ENCODE results near the gene EED.

Gene EED

DNA sequence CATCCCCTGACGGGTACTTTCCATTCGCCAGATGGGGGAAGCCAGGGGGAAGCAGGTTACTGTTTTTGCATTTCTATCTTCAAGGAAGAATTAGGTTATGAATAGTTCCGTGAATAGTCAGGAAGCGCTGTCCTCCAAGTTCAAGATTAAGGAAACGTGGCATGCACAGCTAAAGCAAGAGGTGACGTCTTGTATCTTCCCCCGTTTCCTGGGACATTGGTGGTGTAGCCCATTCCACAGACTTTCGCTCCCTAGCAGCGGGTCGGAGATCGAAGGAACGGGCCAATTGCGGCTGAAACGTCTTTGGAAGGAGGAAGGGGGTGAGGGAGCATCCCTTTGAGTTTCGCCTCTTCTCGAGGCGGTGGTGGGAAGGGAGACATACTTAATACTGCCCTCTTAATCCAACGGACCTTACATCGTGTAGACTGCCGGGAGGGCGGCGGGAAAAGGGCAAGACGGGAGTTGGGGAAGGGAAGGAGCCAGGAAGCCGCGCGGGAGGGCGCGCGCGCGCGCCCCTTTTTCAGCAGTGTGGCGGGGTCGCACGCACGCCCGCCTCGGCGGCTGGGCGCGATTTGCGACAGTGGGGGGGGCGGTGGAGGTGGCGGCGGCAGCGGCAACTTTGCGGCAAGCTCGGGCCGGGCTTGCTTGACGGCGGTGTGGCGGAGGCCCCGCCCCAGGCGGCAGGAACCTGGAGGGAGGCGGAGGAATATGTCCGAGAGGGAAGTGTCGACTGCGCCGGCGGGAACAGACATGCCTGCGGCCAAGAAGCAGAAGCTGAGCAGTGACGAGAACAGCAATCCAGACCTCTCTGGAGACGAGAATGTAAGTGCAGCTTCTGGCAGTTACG, at the start of gene EED:
Gene EED, plus strand, starts transcription at position 232 of the 847 bp plus-strand sequence. Its CDS starts 477 bp downstream, at position 709.
- peak; percentile 99 for DNase-seq (ENCODE audit: low read depth, low spot score)

DNA sequence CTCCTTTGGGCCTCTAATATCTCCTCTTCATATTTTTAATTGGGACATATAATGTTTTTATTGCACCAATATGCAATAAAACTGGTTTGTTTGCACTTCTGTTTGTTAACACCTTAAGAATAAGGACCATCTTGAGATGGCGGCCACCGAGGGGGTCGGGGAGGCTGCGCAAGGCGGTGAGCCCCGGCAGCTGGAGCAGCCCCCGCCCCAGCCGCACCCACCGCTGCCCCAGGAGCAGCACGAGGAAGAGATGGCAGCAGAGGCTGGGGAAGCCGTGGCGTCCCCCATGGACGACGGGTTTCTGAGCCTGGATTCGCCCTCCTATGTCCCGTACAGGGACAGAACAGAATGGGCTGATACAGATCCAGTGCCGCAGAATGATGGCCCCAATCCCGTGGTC, 49.6 kb upstream of the EED start:
- DNase-seq (ENCODE audit: low read depth, low spot score): no peak

GRCh38 chr11:86196085-86196696, 48.4 kb upstream of the EED start:
- DNase-seq (ENCODE audit: low read depth, low spot score): no peak

GRCh38 chr11:86196913-86197312, 47.6 kb upstream of the EED start:
- DNase-seq (ENCODE audit: low read depth, low spot score): no peak

- DNase-seq (ENCODE audit: low read depth, low spot score): no peak
Measured at GRCh38 chr11:86197448-86197847, 47.1 kb upstream of the EED start.

- DNase-seq (ENCODE audit: low read depth, low spot score): no peak
Measured at GRCh38 chr11:86198139-86198538, 46.4 kb upstream of the EED start.

- DNase-seq (ENCODE audit: low read depth, low spot score): no peak
Measured at GRCh38 chr11:86199354-86199753, 45.2 kb upstream of the EED start.

DNA sequence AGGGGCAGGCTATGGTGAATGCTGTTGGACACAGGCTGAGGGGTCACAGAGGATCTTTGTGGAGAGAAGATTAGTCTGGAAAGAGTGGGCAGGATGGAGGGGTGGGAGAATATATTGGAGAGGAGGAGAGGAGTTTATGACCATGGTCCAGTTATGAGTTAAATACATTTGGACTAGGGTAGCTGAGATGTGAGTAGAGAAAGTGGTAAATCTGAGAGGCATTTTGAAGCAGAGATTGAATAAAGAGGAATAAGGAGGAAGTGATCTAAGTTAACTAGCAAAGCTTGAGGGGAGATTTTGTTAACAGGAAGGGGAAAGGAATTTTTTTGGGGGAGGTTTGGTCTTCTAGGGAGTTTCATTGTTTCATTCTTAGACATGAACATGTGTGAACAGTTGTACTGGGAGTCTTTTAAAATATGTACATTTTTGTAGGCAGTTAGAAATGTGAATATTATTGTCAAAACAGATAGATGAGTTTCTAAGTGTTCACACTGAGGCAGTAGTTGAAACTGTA, 43.1 kb upstream of the EED start:
- no peak for DNase-seq (ENCODE audit: low read depth, low spot score)

DNA sequence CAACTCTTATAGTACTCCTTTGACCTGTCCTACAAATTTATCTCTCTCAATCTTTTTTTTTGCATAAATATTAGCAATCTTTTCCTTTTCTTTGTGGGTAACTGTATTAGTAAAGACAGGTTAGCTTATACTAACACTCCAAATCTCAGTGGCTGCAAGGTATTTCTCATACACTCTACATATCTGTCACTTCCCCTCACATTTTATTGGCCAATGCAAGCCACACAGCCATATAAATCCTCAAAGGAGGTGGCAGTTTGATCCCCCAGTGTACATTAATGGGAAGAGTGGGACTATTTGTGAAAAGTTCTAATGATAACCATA, 42.6 kb upstream of the EED start:
- no peak for DNase-seq (ENCODE audit: low read depth, low spot score)

- no peak for DNase-seq (ENCODE audit: low read depth, low spot score)
Measured at GRCh38 chr11:86204356-86204755, 40.2 kb upstream of the EED start.

DNA sequence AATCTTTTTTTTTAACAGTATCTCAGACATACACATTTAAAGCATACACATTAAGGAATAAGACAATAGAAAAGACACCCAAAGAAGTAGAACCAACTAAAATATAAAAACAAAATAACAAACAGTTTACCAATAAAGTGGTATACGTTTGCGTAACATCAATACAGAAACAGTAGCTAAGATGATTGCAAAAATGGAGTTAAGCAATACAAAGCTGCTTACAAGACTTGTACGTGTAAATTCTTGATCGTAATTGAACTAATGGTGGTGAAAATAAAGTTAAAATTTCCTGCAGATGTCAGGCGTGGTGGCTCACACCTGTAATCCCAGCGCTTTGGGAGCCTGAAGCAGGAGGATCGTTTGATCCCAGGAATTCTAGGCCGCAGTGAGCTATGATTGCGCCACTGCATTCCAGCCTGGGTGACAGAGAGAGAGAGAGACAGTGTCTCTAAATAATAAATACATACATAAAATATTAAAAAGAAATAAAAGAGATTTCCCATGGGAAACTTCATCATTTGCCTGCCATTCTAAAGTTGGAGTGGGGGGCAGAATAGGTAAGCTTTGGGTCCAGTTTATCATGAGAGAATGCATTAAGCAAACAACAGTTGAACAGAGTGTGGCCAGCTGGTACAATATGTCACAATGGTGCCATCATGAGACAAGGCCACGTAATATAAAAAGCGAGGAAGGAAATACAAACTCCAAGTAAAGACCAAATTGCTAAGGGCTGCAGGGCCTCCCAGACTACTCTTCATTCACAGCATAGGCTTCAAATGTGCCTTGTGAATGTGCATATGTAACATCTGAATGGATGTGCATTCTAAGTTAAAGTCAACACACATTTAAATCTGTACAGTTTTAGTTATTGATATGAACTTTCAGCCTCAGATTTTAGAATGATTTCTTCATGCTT, 38.9 kb upstream of the EED start:
- no peak for DNase-seq (ENCODE audit: low read depth, low spot score)

DNA sequence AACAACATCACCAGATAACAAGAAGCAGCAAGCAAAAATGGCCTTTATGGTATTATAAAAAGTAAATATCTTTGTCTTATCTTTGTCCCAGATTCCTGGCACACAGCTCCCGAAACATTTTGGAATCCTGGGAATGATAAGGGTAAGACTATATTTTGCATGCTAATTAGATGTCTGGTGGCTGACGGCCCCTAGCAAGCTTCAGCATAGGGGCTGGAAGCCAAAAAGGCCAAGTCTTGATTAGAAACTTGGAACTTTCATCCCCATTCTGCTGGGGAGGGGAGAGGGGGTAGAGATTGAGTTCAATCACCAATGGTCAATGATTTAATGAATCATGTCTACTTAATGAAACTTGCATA, 38.2 kb upstream of the EED start:
- DNase-seq (ENCODE audit: low read depth, low spot score): no peak

- no peak for DNase-seq (ENCODE audit: low read depth, low spot score)
Measured at GRCh38 chr11:86207413-86207812, 37.1 kb upstream of the EED start.

DNA sequence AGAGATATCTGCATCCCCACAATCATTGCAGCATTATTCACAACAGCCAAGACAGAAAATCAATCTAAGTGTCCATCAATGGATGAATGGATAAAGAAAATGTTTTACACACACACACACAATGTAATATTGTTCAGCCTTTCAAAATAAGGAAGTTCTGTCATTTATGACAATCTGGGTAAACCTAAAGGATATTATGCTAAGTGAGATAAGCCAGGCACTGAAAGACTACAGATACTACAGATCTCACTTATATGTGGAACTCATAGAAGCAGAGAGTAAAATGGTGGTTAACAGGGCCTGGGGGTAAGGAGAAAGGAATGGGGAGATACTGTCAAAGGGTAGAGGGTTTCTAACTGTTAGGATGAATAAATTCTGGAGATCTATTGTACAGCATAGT, 36.0 kb upstream of the EED start:
- DNase-seq (ENCODE audit: low read depth, low spot score): no peak

DNA sequence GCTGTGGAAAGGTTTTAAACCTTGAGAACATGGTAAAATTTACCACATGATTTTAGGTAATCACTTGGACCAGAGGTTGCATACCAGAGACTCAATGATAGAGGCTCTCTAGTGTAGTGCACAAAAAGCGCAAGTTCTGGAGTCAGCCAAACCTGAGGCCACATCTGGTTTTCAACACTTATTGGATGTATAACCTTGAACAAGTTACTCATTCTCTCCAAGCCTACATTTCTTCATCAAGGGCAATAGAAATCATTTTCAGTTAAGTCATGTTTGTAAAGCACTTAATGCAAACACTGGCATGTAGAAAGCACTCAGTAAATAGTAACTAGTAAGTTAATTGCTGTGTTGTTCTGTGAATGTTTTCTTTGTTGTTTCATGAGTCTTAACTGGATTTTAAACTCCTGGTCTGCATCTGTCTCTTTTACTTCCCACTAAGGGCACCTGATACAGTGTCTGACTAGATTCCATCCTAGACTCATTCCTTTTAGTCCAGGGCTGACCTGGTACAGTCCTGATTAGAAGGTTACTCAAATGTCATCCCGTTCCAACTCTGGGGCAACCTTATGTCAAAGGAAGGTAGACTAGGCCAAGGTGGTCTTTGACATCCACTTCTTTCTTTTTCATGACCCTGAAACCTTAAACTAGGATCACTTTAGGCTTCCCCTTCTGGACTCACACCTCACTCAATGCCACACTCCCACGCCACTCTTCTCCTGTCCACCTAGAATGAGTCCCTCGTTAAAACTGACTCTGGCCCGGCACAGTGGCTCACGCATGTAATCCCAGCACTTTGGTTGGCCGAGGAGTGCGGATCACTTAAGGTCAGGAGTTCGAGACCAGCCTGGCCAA, 34.5 kb upstream of the EED start:
- DNase-seq (ENCODE audit: low read depth, low spot score): no peak

- DNase-seq (ENCODE audit: low read depth, low spot score): no peak
Measured at GRCh38 chr11:86210898-86211297, 33.7 kb upstream of the EED start.

- DNase-seq (ENCODE audit: low read depth, low spot score): no peak
Measured at GRCh38 chr11:86211619-86212018, 32.9 kb upstream of the EED start.

GRCh38 chr11:86212019-86212611, 32.4 kb upstream of the EED start:
- DNase-seq (ENCODE audit: low read depth, low spot score): no peak

GRCh38 chr11:86214710-86215109, 29.8 kb upstream of the EED start:
- DNase-seq (ENCODE audit: low read depth, low spot score): no peak

DNA sequence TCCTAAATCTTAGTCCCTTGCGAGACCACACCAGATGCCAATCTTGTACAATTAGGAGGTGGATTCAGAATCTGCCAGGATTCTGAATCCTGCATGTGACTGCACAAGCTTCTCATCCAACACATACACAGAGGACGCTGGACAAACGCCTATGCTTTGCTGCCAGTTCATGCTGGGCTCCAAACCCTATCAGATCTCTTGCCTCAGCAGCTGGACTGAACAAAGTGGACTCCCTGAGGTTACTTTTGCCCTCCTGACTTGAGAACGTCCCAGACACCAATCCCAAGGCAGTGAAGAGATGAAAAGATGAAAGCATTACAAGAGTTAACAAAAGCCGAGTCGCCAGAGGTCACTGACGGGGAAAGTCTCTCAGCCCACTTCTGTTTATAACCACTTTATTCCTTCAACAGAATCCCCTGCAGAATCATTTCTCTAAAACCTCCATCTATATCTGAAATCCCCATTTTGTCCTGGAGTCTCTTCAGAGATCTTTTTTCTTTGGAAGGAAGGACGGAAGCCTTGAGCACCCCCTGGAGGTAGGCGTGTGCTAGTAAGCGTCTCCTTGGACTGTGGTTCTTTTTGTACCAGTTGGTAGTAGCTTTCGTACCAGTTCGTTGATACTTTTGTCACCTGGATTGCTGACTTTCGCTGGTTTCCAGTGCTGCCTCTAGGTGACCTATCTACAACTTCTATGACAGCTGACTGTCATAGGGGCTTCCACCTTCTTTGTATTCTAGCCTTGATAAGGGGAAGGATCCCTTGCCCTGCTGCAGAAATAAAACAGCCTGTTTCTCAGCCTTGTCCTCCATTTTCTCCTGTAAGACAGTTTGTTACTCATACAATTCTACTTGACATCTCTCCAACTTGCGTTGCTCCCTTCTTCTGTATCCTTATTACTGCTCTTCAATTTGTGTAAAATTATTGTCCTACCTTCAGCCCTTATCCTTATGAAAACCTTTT, 26.1 kb upstream of the EED start:
- DNase-seq (ENCODE audit: low read depth, low spot score): peak; percentile 82

All from astrocyte of the hippocampus (primary cell).